HEK293 (cell line): Measurements from ENCODE around the gene DDRGK1.

Experiments
- CTCF ChIA-PET: fragments of 350-600 bp; formaldehyde crosslinking; extraction: SDS; loops from one replicate; lab custom pipeline; 2021; ENCODE audit warnings: antibody characterized with exemption; lab: Yijun Ruan, JAX
- POLR2A ChIA-PET: fragments of 300-600 bp; formaldehyde crosslinking; extraction: SDS; loops from one replicate; lab custom pipeline; 2020; ENCODE audit warnings: antibody characterized with exemption, inconsistent platforms; lab: Yijun Ruan, JAX
- H3K27ac ChIP-seq: fragments of 200-500 bp; sonication (Bioruptor generic); 2 replicates; pipeline ENCODE4 v1.5.1; 2014; ENCODE audit warnings: low read depth, low read length, control low read depth, inconsistent platforms; ENCODE audit errors: extremely low read depth
- H3K36me3 ChIP-seq, 2 experiments: fragments of 200-500 bp in 1 of 2; sonication (Bioruptor generic) in 1 of 2; 1 replicate in 1 of 2; 2 replicates in 1 of 2; pipeline ENCODE4 v1.5.1; 2014 to 2017; ENCODE audit warnings: inconsistent platforms in 2 of 2, low read length in 2 of 2; ENCODE audit not compliant: control insufficient read depth in 2 of 2, insufficient read depth in 1 of 2
- H3K4me1 ChIP-seq: fragments of 200-500 bp; sonication (Bioruptor generic); 2 replicates; pipeline ENCODE4 v1.5.1; 2014; ENCODE audit warnings: mild to moderate bottlenecking, low read length, inconsistent platforms; ENCODE audit not compliant: control insufficient read depth, insufficient read depth
- H3K4me3 ChIP-seq: 2 replicates; pipeline ENCODE4 v1.5.1; 2011; ENCODE audit warnings: low read depth, mild to moderate bottlenecking, control low read depth, low read length, moderate library complexity
- H3K9me3 ChIP-seq: fragments of 200-500 bp; sonication (Bioruptor generic); 2 replicates; pipeline ENCODE4 v1.5.1; 2014; ENCODE audit warnings: low read depth, low read length, inconsistent platforms; ENCODE audit not compliant: control insufficient read depth, insufficient read depth
- AEBP2 ChIP-seq: fragments of 450-650 bp; formaldehyde crosslinking; IDR thresholded peaks from 2 replicates; pipeline ENCODE4 v1.5.1; 2016; ENCODE audit warnings: missing biosample characterization, missing genetic modification characterization, borderline replicate concordance
- ATF2 ChIP-seq: fragments of 450-650 bp; formaldehyde crosslinking; IDR thresholded peaks from 2 replicates; pipeline ENCODE4 v1.5.1; 2016; ENCODE audit warnings: missing biosample characterization, missing genetic modification characterization, low read depth
- HOXA7 ChIP-seq: sonication (generic); formaldehyde crosslinking; IDR thresholded peaks from 2 replicates; pipeline ENCODE4 v1.8.1; 2022; ENCODE audit warnings: missing genetic modification reagents, borderline replicate concordance
- IKZF3 ChIP-seq: fragments of 450-650 bp; IDR thresholded peaks from 2 replicates; pipeline ENCODE4 v1.5.0; 2018; ENCODE audit warnings: missing biosample characterization, mild to moderate bottlenecking, missing genetic modification characterization, moderate library complexity
- KLF10 ChIP-seq: fragments of 450-650 bp; IDR thresholded peaks from 2 replicates; pipeline ENCODE4 v1.5.1; 2018; ENCODE audit warnings: missing biosample characterization, mild to moderate bottlenecking, missing genetic modification characterization
- OSR2 ChIP-seq: fragments of 450-650 bp; formaldehyde crosslinking; IDR thresholded peaks from 2 replicates; pipeline ENCODE4 v1.5.1; 2016; ENCODE audit warnings: missing biosample characterization, missing genetic modification characterization
- TRIM28 ChIP-seq: IDR thresholded peaks from 2 replicates; pipeline ENCODE4 v1.6.1; 2011; ENCODE audit warnings: low read length, control low read depth, borderline replicate concordance
- ZBTB20 ChIP-seq: fragments of 450-650 bp; formaldehyde crosslinking; IDR thresholded peaks from 2 replicates; pipeline ENCODE4 v1.5.1; 2016; ENCODE audit warnings: missing biosample characterization, missing genetic modification characterization
- ZNF280C ChIP-seq: fragments of 450-650 bp; formaldehyde crosslinking; IDR thresholded peaks from 2 replicates; pipeline ENCODE4 v1.5.1; 2016; ENCODE audit warnings: missing biosample characterization, missing genetic modification characterization
- ZNF335 ChIP-seq: fragments of 450-650 bp; formaldehyde crosslinking; conservative IDR thresholded peaks from 2 replicates; pipeline ENCODE4 v1.5.1; 2016; ENCODE audit warnings: missing biosample characterization, missing genetic modification characterization
- ZNF341 ChIP-seq: fragments of 450-650 bp; formaldehyde crosslinking; IDR thresholded peaks from 2 replicates; pipeline ENCODE4; 2016; ENCODE audit warnings: low read depth, missing biosample characterization, missing genetic modification characterization
- ZNF416 ChIP-seq: fragments of 450-650 bp; formaldehyde crosslinking; IDR thresholded peaks from 2 replicates; pipeline ENCODE4 v1.5.1; 2016; ENCODE audit warnings: missing biosample characterization, missing genetic modification characterization
- ZNF510 ChIP-seq: fragments of 450-650 bp; formaldehyde crosslinking; IDR thresholded peaks from 2 replicates; pipeline ENCODE4 v1.5.1; 2018; ENCODE audit warnings: mild to moderate bottlenecking, missing genetic modification characterization, missing biosample characterization; ENCODE audit not compliant: insufficient replicate concordance
- ZNF514 ChIP-seq: fragments of 450-650 bp; formaldehyde crosslinking; IDR thresholded peaks from 2 replicates; pipeline ENCODE4 v1.5.1; 2016; ENCODE audit warnings: missing biosample characterization, missing genetic modification characterization
- ZNF549 ChIP-seq: fragments of 450-650 bp; IDR thresholded peaks from 2 replicates; pipeline ENCODE4 v1.5.1; 2018; ENCODE audit warnings: missing biosample characterization, missing genetic modification characterization, mild to moderate bottlenecking, inconsistent platforms, moderate library complexity
- ZNF624 ChIP-seq: fragments of 450-650 bp; formaldehyde crosslinking; IDR thresholded peaks from 2 replicates; pipeline ENCODE4 v1.5.1; 2017; ENCODE audit warnings: missing biosample characterization, missing genetic modification characterization
- ZSCAN23 ChIP-seq: fragments of 450-650 bp; formaldehyde crosslinking; IDR thresholded peaks from 2 replicates; pipeline ENCODE4 v1.5.1; 2016; ENCODE audit warnings: missing biosample characterization, missing genetic modification characterization
- ZXDB ChIP-seq: fragments of 450-650 bp; formaldehyde crosslinking; IDR thresholded peaks from 2 replicates; pipeline ENCODE4 v1.5.1; 2016; ENCODE audit warnings: missing biosample characterization, missing genetic modification characterization
- TF ChIP-seq, protein P1 (sequence below): fragments of 450-650 bp; formaldehyde crosslinking; conservative IDR thresholded peaks from 2 replicates; pipeline ENCODE4 v1.5.1; 2016; ENCODE audit warnings: low read depth, missing biosample characterization, missing genetic modification characterization

DDRGK1 gene

GRCh38 chr20:3237011-3237957, 32.8 kb upstream of the DDRGK1 start:
- POLR2A ChIA-PET: no interaction called here
- Histone ChIP-seq H3K36me3 (no peaks in the 10 kb centered on the region), H3K9me3 (no peaks in the 10 kb centered on the region), H3K27ac (no peak overlapping the region), H3K4me3 (no peak overlapping the region), H3K4me1 (no peaks in the 10 kb centered on the region)
- no peak for TF ChIP-seq ZNF510 (tag by site-specific recombination)
- no peak for TF ChIP-seq ATF2 (tag by site-specific recombination)
- 0 out of 2 replicates have a peak, but pooled peaks have one; percentile 17 for TF ChIP-seq ZNF341 (tag by site-specific recombination)
- CTCF ChIA-PET: interaction anchor here (0.6 to 1.6 kb wide), 6 partner anchors 13 to 308 kb away, joined by 3 to 5 read pairs (median 4); no protein-coding TSS in a partner anchor

DNA sequence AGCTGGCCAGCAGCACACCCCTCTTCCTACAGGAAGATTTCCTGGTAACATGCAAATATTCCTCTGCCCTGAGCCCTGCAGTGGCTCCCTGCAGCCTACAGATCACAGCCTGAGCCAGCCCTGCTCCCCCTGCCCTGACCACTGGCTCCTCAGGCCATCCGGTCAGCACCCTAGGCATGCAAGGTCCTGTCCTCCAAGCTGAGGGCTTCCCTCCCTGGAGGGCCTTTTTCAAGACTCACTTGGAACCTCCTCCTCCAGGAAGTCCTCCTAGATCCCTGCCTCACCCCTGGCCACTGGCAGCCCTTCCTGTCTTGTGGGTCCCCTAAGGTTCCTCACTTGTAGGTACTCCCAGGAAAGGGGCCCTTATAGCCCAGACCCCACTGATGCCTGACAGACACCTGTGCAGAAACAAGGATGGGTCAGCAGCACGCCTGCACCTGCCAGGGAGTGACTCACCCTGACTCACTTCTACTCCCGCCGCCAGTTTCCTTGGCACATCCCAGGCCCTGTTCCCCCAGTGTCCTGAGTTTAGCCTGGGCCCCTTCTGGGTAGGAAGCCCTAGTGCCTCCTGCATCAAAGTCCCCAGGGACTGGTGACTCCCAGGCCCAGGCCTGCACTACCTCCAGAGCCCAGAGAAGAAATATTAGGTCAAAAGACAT, 31.3 kb upstream of the DDRGK1 start:
- TF ChIP-seq ZXDB (tag by site-specific recombination) (no peak), OSR2 (0 out of 2 replicates have a peak, but pooled peaks have one; percentile 26)
- CTCF ChIA-PET: interaction anchor here (1.6 to 1.8 kb wide), 2 partner anchors 14 to 17 kb away, joined by 4 to 5 read pairs; no protein-coding TSS in a partner anchor
- POLR2A ChIA-PET: no interaction called here
- Histone ChIP-seq H3K36me3 (no peaks in the 10 kb centered on the region), H3K27ac (no peak overlapping the region), H3K9me3 (no peaks in the 10 kb centered on the region), H3K4me1 (no peaks in the 10 kb centered on the region), H3K4me3 (no peak overlapping the region)

GRCh38 chr20:3233991-3234498, 29.6 kb upstream of the DDRGK1 start:
- ChIA-PET CTCF (no interaction called here), POLR2A (no interaction called here)
- Histone ChIP-seq H3K4me3 (no peak overlapping the region), H3K36me3 (no peaks in the 10 kb centered on the region), H3K27ac (no peak overlapping the region), H3K4me1 (no peaks in the 10 kb centered on the region), H3K9me3 (no peaks in the 10 kb centered on the region)
- TF ChIP-seq IKZF3 (tag by site-specific recombination): no peak
- no peak for TF ChIP-seq TRIM28
- TF ChIP-seq ZSCAN23 (tag by site-specific recombination): no peak
- TF ChIP-seq ZNF624 (tag by site-specific recombination): no peak
- no peak for TF ChIP-seq ZNF416 (tag by site-specific recombination)
- TF ChIP-seq ZNF549: no peak
- TF ChIP-seq AEBP2: no peak
- TF ChIP-seq KLF10 (tag by site-specific recombination): no peak
- no peak for TF ChIP-seq ZBTB20 (tag by site-specific recombination)
- TF ChIP-seq, protein P1, sequence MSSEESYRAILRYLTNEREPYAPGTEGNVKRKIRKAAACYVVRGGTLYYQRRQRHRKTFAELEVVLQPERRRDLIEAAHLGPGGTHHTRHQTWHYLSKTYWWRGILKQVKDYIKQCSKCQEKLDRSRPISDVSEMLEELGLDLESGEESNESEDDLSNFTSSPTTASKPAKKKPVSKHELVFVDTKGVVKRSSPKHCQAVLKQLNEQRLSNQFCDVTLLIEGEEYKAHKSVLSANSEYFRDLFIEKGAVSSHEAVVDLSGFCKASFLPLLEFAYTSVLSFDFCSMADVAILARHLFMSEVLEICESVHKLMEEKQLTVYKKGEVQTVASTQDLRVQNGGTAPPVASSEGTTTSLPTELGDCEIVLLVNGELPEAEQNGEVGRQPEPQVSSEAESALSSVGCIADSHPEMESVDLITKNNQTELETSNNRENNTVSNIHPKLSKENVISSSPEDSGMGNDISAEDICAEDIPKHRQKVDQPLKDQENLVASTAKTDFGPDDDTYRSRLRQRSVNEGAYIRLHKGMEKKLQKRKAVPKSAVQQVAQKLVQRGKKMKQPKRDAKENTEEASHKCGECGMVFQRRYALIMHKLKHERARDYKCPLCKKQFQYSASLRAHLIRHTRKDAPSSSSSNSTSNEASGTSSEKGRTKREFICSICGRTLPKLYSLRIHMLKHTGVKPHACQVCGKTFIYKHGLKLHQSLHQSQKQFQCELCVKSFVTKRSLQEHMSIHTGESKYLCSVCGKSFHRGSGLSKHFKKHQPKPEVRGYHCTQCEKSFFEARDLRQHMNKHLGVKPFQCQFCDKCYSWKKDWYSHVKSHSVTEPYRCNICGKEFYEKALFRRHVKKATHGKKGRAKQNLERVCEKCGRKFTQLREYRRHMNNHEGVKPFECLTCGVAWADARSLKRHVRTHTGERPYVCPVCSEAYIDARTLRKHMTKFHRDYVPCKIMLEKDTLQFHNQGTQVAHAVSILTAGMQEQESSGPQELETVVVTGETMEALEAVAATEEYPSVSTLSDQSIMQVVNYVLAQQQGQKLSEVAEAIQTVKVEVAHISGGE: no peak
- no peak for TF ChIP-seq ZNF514 (tag by site-specific recombination)
- TF ChIP-seq HOXA7 (CRISPR knock-in tag): no peak
- TF ChIP-seq ZNF280C (tag by site-specific recombination): no peak
- no peak for TF ChIP-seq ZNF335 (tag by site-specific recombination)
